ENCODE data around the gene PAX6.
A peak's percentile ranks its signal among the peaks of the same experiment; 100 is the strongest.

PAX6 gene

DNA sequence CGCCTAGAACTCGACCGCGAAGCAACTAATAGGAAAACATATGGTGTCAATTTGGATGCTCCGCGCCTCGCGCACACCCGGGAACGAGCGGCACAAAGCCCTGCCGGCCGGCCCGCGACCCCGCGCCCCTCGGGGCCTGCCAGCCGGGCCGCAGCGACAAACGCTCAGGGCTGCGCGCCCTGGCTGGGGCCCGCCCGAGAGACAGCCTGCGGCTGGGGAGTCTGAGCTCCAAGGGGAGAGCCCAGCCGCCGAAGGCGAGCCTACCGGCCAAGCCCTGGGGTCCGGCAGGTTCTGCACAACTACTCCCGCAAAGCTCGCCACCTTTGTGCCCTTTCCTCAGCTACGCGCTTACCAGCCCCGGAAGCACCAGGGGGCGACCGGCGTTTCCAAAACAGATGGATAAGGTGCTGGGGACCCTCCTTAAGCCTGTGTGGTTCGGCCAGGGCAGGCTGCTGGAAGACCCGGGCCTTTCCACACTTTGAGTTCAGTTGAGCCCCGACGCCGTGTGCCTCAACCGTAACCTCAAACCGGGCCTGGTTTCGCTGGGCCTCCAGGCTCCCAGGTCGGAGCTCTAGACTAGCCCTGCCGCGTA, 6.0 kb downstream of the PAX6 start:
- CTCF ChIA-PET, result interaction anchor here (1.2 kb wide), 1 partner anchor 65 kb away, joined by 3 read pairs; no protein-coding TSS in a partner anchor
- H3K4me3 ChIP-seq (ENCODE audit: control insufficient read depth in 1 of 7, extremely low read depth in 1 of 7, insufficient read depth in 4 of 7, low read depth in 2 of 7, low read length in 6 of 7), result peak overlapping the region in 1 of 7 experiments; percentile 39
- H3K27ac ChIP-seq (ENCODE audit: insufficient read depth in 1 of 2, low read depth in 1 of 2, low read length in 2 of 2, poor library complexity in 1 of 2, severe bottlenecking in 2 of 2), result no peak overlapping the region
- peaks cover 0 to 10% (median 0%) of the 10 kb centered on the region in 5 experiments for H3K9me3 ChIP-seq (ENCODE audit: control extremely low read depth in 1 of 5, control insufficient read depth in 4 of 5, insufficient read depth in 2 of 5, low read depth in 1 of 5, low read length in 4 of 5)
- no peaks in the 10 kb centered on the region for H3K36me3 ChIP-seq (ENCODE audit: control insufficient read depth in 4 of 4, insufficient read depth in 4 of 4, low read length in 3 of 4)
- H3K4me1 ChIP-seq (ENCODE audit: control extremely low read depth in 1 of 4, control insufficient read depth in 4 of 4, insufficient read depth in 4 of 4, low read length in 3 of 4), result peaks cover 2 to 35% (median 22%) of the 10 kb centered on the region in 4 experiments
- WGBS (ENCODE audit: insufficient coverage), result 4% methylated on average over 50 of the region's 51 CpGs
- POLR2A ChIA-PET, result no interaction called here
- DNase-seq, result peak in 2 of 3 donors; percentile 14 to 32
- peaks cover 46 to 100% (median 84%) of the 10 kb centered on the region in 5 experiments for H3K27me3 ChIP-seq (replicated peaks in 2 of 5; ENCODE audit: control insufficient read depth in 4 of 5, insufficient read depth in 5 of 5, low read length in 4 of 5)

DNA sequence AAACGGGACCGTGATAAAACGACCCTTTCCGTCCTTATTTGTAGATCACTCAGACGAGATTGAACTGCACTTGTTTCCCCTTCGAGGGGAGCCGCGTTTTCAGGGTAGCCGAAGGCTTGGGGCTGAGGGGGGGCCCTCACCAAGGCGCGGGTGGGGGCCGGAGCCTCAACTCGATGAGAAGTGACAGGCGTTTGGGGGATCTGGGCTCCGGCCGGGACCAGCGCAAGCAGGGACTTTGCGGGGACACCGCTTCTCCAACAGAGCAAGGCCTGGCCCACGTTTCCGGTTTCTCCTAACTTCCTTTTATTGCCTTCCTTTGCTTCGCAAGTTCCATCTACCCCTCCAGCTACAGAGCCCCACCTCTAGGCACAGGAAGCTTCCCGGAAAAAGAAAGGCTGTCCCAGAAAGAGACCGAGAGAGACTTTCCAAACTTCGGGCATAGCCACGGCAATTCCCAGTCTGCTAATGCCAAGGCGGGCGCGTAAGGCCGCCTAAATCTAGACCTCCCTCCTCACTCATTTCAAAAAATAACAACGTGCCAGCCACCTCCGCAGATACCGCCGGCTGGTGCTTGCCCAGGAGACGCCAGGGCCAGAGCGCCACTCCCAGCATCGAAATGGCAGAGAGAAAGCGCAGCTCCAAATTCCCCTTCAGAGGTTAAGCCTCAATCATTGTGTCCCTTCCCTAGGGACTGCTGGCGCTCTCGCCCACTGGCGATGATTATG, 6.6 kb downstream of the PAX6 start:
- peak in 2 of 3 donors; percentile 39 to 52 for DNase-seq
- CTCF ChIA-PET, result interaction anchor here (1.2 kb wide), 1 partner anchor 66 kb away, joined by 3 read pairs; no protein-coding TSS in a partner anchor
- no peak overlapping the region for H3K27ac ChIP-seq (ENCODE audit: insufficient read depth in 1 of 2, low read depth in 1 of 2, low read length in 2 of 2, poor library complexity in 1 of 2, severe bottlenecking in 2 of 2)
- POLR2A ChIA-PET, result no interaction called here
- peak overlapping the region in 3 of 7 experiments; percentile 4 to 39 (median 16) for H3K4me3 ChIP-seq (ENCODE audit: control insufficient read depth in 1 of 7, extremely low read depth in 1 of 7, insufficient read depth in 4 of 7, low read depth in 2 of 7, low read length in 6 of 7)
- 4% methylated on average over 26 of the region's 41 CpGs for WGBS (ENCODE audit: insufficient coverage)
- H3K9me3 ChIP-seq (ENCODE audit: control extremely low read depth in 1 of 5, control insufficient read depth in 4 of 5, insufficient read depth in 2 of 5, low read depth in 1 of 5, low read length in 4 of 5), result peaks cover 0 to 11% (median 0%) of the 10 kb centered on the region in 5 experiments
- peaks cover 49 to 100% (median 85%) of the 10 kb centered on the region in 5 experiments for H3K27me3 ChIP-seq (replicated peaks in 2 of 5; ENCODE audit: control insufficient read depth in 4 of 5, insufficient read depth in 5 of 5, low read length in 4 of 5)
- no peaks in the 10 kb centered on the region for H3K36me3 ChIP-seq (ENCODE audit: control insufficient read depth in 4 of 4, insufficient read depth in 4 of 4, low read length in 3 of 4)
- H3K4me1 ChIP-seq (ENCODE audit: control extremely low read depth in 1 of 4, control insufficient read depth in 4 of 4, insufficient read depth in 4 of 4, low read length in 3 of 4), result peaks cover under 1 to 30% (median 17%) of the 10 kb centered on the region in 4 experiments

DNA sequence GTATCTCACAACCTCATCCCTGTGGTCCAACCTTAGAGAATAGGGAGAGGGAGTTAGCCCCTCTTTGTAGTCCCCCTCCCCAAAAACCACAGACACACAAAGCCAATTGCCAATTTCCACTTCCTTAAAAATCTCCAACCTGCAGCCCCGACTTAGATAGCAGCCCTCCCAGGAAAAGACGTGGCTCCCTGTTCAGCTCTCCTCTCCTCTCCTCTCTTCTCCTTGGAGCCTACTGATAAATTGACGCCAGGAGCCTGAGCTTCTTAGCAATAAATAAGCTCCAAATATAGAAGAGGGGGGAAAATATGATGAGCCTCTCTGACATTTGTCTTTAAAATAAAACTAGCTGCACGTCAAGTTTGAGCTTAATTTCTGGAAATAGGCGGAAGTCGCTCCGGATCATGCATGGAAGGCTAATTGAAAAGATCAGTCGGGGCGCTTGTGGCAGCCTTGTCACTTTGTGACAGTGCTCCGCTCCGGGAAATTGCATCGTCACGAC, 7.3 kb downstream of the PAX6 start:
- ChIA-PET CTCF (interaction anchor here (1.2 kb wide), 1 partner anchor 66 kb away, joined by 3 read pairs; no protein-coding TSS in a partner anchor), POLR2A (interaction anchor here (0.6 kb wide), 1 partner anchor 289 kb away, joined by 3 read pairs; no protein-coding TSS in a partner anchor)
- Histone ChIP-seq H3K27me3 (replicated peaks in 2 of 5; ENCODE audit: control insufficient read depth in 4 of 5, insufficient read depth in 5 of 5, low read length in 4 of 5) (peaks cover 49 to 100% (median 86%) of the 10 kb centered on the region in 5 experiments), H3K4me1 (ENCODE audit: control extremely low read depth in 1 of 4, control insufficient read depth in 4 of 4, insufficient read depth in 4 of 4, low read length in 3 of 4) (peaks cover 0 to 32% (median 20%) of the 10 kb centered on the region in 4 experiments), H3K27ac (ENCODE audit: insufficient read depth in 1 of 2, low read depth in 1 of 2, low read length in 2 of 2, poor library complexity in 1 of 2, severe bottlenecking in 2 of 2) (no peak overlapping the region), H3K9me3 (ENCODE audit: control extremely low read depth in 1 of 5, control insufficient read depth in 4 of 5, insufficient read depth in 2 of 5, low read depth in 1 of 5, low read length in 4 of 5) (peaks cover 0 to 14% (median 0%) of the 10 kb centered on the region in 5 experiments), H3K4me3 (ENCODE audit: control insufficient read depth in 1 of 7, extremely low read depth in 1 of 7, insufficient read depth in 4 of 7, low read depth in 2 of 7, low read length in 6 of 7) (peak overlapping the region in 1 of 7 experiments; percentile 39), H3K36me3 (ENCODE audit: control insufficient read depth in 4 of 4, insufficient read depth in 4 of 4, low read length in 3 of 4) (no peaks in the 10 kb centered on the region)
- WGBS (ENCODE audit: insufficient coverage), result 3% methylated on average over 11 of the region's 13 CpGs
- DNase-seq, result peak in 2 of 3 donors; percentile 51 to 63

DNA sequence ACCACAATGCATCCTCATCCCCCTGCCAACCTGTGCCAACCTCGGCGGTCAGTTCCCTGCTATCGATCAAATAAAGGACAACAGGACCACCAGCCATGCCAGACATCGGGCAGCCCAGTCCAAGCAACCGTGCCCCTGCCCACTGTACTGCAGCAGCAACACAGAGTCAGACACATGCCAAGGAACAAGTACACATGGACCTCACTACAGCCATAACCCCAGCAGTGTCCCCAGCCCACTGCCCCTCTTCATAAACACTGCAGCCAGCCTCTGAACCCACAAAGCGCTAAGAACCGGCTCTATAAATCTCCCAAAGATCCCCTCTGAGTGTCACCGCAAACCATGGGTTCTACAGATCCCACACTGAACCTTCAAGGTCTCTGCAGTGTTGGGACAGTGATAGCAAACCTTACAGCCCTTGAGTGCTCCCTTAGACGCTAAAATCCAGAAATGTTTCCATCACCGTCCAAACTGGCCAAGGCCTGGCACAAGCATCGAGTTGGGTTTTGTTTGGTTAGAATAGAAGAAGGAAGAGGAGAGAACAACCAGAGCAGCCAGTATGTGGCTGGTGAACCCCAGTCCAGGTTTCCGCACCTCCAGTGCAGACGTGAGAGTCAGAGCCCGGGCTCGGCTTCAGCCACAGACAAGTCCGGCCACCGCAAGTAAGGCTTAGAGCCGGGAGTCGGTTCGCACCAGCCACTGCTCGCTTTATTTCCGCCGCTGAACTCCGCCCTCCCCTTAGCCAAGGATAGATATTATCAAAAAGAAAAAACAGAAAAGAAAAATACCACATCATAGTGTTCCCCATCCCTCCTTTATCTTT, 7.9 kb downstream of the PAX6 start:
- ChIA-PET POLR2A (interaction anchor here (0.6 kb wide), 1 partner anchor 288 kb away, joined by 3 read pairs; no protein-coding TSS in a partner anchor), CTCF (no interaction called here)
- Histone ChIP-seq H3K9me3 (ENCODE audit: control extremely low read depth in 1 of 5, control insufficient read depth in 4 of 5, insufficient read depth in 2 of 5, low read depth in 1 of 5, low read length in 4 of 5) (peaks cover 0 to 14% (median 0%) of the 10 kb centered on the region in 5 experiments), H3K27me3 (replicated peaks in 2 of 5; ENCODE audit: control insufficient read depth in 4 of 5, insufficient read depth in 5 of 5, low read length in 4 of 5) (peaks cover 43 to 100% (median 82%) of the 10 kb centered on the region in 5 experiments), H3K36me3 (ENCODE audit: control insufficient read depth in 4 of 4, insufficient read depth in 4 of 4, low read length in 3 of 4) (no peaks in the 10 kb centered on the region), H3K4me1 (ENCODE audit: control extremely low read depth in 1 of 4, control insufficient read depth in 4 of 4, insufficient read depth in 4 of 4, low read length in 3 of 4) (peaks cover 0 to 39% (median 27%) of the 10 kb centered on the region in 4 experiments), H3K27ac (ENCODE audit: insufficient read depth in 1 of 2, low read depth in 1 of 2, low read length in 2 of 2, poor library complexity in 1 of 2, severe bottlenecking in 2 of 2) (no peak overlapping the region), H3K4me3 (ENCODE audit: control insufficient read depth in 1 of 7, extremely low read depth in 1 of 7, insufficient read depth in 4 of 7, low read depth in 2 of 7, low read length in 6 of 7) (no peak overlapping the region)
- WGBS (ENCODE audit: insufficient coverage), result 5% methylated on average over 16 of the region's 24 CpGs
- peak in 2 of 3 donors; percentile 21 to 33 for DNase-seq

DNA sequence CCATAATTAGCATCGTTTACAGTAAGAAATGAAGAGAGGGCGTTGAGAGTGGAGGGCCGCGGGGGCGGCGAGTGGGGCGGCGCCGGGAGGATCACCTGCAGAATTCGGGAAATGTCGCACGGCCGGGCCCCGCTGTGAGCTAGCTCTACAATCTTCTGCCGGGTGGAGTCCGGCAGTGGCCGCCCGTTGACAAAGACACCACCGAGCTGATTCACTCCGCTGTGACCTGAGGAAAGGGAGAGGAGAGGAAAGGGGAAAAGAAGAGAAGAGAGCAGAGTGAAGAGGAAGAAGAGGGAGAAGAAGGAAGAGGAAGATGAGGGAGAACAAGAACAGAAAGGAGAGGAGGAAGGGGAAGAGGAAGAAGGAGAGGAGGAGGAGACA, 8.5 kb downstream of the PAX6 start:
- no peak overlapping the region for H3K27ac ChIP-seq (ENCODE audit: insufficient read depth in 1 of 2, low read depth in 1 of 2, low read length in 2 of 2, poor library complexity in 1 of 2, severe bottlenecking in 2 of 2)
- peaks cover 0 to 13% (median 0%) of the 10 kb centered on the region in 5 experiments for H3K9me3 ChIP-seq (ENCODE audit: control extremely low read depth in 1 of 5, control insufficient read depth in 4 of 5, insufficient read depth in 2 of 5, low read depth in 1 of 5, low read length in 4 of 5)
- peaks cover 40 to 100% (median 83%) of the 10 kb centered on the region in 5 experiments for H3K27me3 ChIP-seq (replicated peaks in 2 of 5; ENCODE audit: control insufficient read depth in 4 of 5, insufficient read depth in 5 of 5, low read length in 4 of 5)
- POLR2A ChIA-PET, result no interaction called here
- no peaks in the 10 kb centered on the region for H3K36me3 ChIP-seq (ENCODE audit: control insufficient read depth in 4 of 4, insufficient read depth in 4 of 4, low read length in 3 of 4)
- 8% methylated on average over 19 of the region's 20 CpGs for WGBS (ENCODE audit: insufficient coverage)
- CTCF ChIA-PET, result no interaction called here
- H3K4me3 ChIP-seq (ENCODE audit: control insufficient read depth in 1 of 7, extremely low read depth in 1 of 7, insufficient read depth in 4 of 7, low read depth in 2 of 7, low read length in 6 of 7), result no peak overlapping the region
- DNase-seq, result no peak
- peaks cover 0 to 39% (median 27%) of the 10 kb centered on the region in 4 experiments for H3K4me1 ChIP-seq (ENCODE audit: control extremely low read depth in 1 of 4, control insufficient read depth in 4 of 4, insufficient read depth in 4 of 4, low read length in 3 of 4)

DNA sequence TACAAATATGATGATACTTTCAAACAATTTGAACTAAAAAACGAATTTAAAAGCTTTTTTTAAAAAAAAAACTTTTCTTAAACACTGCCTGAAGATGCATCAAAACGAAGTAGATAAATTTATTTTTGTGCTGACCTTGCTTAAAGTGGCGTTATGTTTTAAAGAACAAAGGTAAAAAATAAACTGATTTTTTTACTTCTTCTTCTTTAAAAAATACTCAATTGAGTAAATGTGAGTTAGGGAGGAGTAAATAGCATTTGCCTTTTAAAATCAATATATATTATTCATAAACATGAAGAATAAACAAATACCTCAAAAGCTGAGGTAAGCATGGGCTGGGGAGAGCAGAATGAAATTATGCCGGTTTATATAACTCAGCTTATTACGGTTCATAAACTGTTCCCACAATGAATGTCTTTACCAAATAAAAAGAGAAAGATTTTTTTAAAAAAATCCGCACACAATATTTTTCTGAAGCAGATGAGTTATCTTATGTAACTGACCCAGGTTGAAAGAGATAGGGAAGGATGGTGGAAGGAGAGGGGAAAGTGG, 9.0 kb downstream of the PAX6 start:
- no peak overlapping the region for H3K4me3 ChIP-seq (ENCODE audit: control insufficient read depth in 1 of 7, extremely low read depth in 1 of 7, insufficient read depth in 4 of 7, low read depth in 2 of 7, low read length in 6 of 7)
- H3K27ac ChIP-seq (ENCODE audit: insufficient read depth in 1 of 2, low read depth in 1 of 2, low read length in 2 of 2, poor library complexity in 1 of 2, severe bottlenecking in 2 of 2), result no peak overlapping the region
- WGBS (ENCODE audit: insufficient coverage), result no CpG with 5 or more reads among the region's 6 CpGs
- ChIA-PET CTCF (no interaction called here), POLR2A (no interaction called here)
- H3K36me3 ChIP-seq (ENCODE audit: control insufficient read depth in 4 of 4, insufficient read depth in 4 of 4, low read length in 3 of 4), result no peaks in the 10 kb centered on the region
- peaks cover 0 to 39% (median 27%) of the 10 kb centered on the region in 4 experiments for H3K4me1 ChIP-seq (ENCODE audit: control extremely low read depth in 1 of 4, control insufficient read depth in 4 of 4, insufficient read depth in 4 of 4, low read length in 3 of 4)
- peaks cover 0 to 10% (median 0%) of the 10 kb centered on the region in 5 experiments for H3K9me3 ChIP-seq (ENCODE audit: control extremely low read depth in 1 of 5, control insufficient read depth in 4 of 5, insufficient read depth in 2 of 5, low read depth in 1 of 5, low read length in 4 of 5)
- DNase-seq, result peak in 1 of 3 donors; percentile 6
- H3K27me3 ChIP-seq (replicated peaks in 2 of 5; ENCODE audit: control insufficient read depth in 4 of 5, insufficient read depth in 5 of 5, low read length in 4 of 5), result peaks cover 38 to 100% (median 81%) of the 10 kb centered on the region in 5 experiments

Data from common myeloid progenitor, CD34-positive (primary cell).